Esophagus squamous epithelium (tissue), 5 donors: Measurements from ENCODE around the gene KSR2. TPM values are rescaled to one million over a fixed set of nuclear protein-coding genes. Genes with fewer than 3 reads are reported as not detected.

Experiments used
- DNase-seq: peaks from one replicate; lab custom pipeline; 2025; lab: John Stamatoyannopoulos, UW
- H3K27ac ChIP-seq, 4 donors: fragments of 200-600 bp; sonication (generic); one replicate each; pipeline ENCODE4 v1.5.1; 2016 to 2019; ENCODE audit warnings: mild to moderate bottlenecking in 1 of 4
- H3K27me3 ChIP-seq, 4 donors: fragments of 200-600 bp; sonication (generic); 1 replicate in 3 of 4; 2 replicates in 1 of 4; pipeline versions ENCODE4 v1.5.1 to v1.6.0; 2017 to 2021; ENCODE audit warnings: antibody characterized with exemption in 1 of 4
- H3K36me3 ChIP-seq, 3 donors: fragments of 200-600 bp; sonication (generic); one replicate each; pipeline ENCODE4 v1.5.1; 2016 to 2019
- H3K4me1 ChIP-seq, 3 donors: fragments of 200-600 bp; sonication (generic); one replicate each; pipeline ENCODE4 v1.5.1; 2017 to 2019
- H3K4me3 ChIP-seq, 4 donors: fragments of 200-600 bp; sonication (generic); 1 replicate in 3 of 4; 2 replicates in 1 of 4; pipeline ENCODE4 v1.5.1; 2016 to 2019; ENCODE audit warnings: mild to moderate bottlenecking in 2 of 4, moderate library complexity in 1 of 4
- H3K9me3 ChIP-seq, 3 donors: fragments of 200-600 bp; sonication (generic); one replicate each; pipeline ENCODE4 v1.5.1; 2016 to 2019
- POLR2A ChIP-seq, 4 donors: fragments of 450-650 bp; IDR thresholded peaks; one replicate each; pipeline ENCODE4 v1.6.1; 2017; ENCODE audit warnings: antibody characterized with exemption in 4 of 4, mild to moderate bottlenecking in 4 of 4, moderate library complexity in 3 of 4
- WGBS, 2 donors: methylation state at CpG; one replicate each; pipeline ENCODE4 v1.1.5; 2018; 5-methylcytosine and 5-hydroxymethylcytosine counted together
- intact Hi-C: fragments of 100-400 bp; cut with DNase I; formaldehyde crosslinking; loops from one replicate; pipeline ENCODE4 v1.15.0; 2022
- total RNA-seq, 4 donors: library from RNA; depleted of rRNA; stranded (reverse); fragments of >200 nt; gene quantifications; one replicate each; pipeline ENCODE4 v1.1.0, GENCODE V29; 2016
- TF ChIP-seq, protein P1 (sequence below), 6 experiments: fragments of 450-650 bp in 4 of 6; fragments of 200-600 bp in 2 of 6; sonication (generic) in 2 of 6; IDR thresholded peaks; one replicate each; pipeline ENCODE4 v1.5.1; 2016 to 2019; ENCODE audit warnings: antibody characterized with exemption in 6 of 6, mild to moderate bottlenecking in 4 of 6, moderate library complexity in 4 of 6
- donor health status: DM: yes; HTN: yes; CAD: no.

KSR2 gene
- total RNA-seq, 4 donors from 2014 or later, result under 0.01 to 0.13 (median 0.03) TPM

- intact Hi-C loops, result no loop called here
- Histone ChIP-seq H3K4me3 (no peak overlapping the region), H3K4me1 (no peaks in the 10 kb centered on the region), H3K9me3 (no peaks in the 10 kb centered on the region), H3K27me3 (no peaks in the 10 kb centered on the region), H3K27ac (no peak overlapping the region), H3K36me3 (no peaks in the 10 kb centered on the region)
- no peak for TF ChIP-seq POLR2A (IDR thresholded peaks at IDR 0.05)
- TF ChIP-seq, protein P1, sequence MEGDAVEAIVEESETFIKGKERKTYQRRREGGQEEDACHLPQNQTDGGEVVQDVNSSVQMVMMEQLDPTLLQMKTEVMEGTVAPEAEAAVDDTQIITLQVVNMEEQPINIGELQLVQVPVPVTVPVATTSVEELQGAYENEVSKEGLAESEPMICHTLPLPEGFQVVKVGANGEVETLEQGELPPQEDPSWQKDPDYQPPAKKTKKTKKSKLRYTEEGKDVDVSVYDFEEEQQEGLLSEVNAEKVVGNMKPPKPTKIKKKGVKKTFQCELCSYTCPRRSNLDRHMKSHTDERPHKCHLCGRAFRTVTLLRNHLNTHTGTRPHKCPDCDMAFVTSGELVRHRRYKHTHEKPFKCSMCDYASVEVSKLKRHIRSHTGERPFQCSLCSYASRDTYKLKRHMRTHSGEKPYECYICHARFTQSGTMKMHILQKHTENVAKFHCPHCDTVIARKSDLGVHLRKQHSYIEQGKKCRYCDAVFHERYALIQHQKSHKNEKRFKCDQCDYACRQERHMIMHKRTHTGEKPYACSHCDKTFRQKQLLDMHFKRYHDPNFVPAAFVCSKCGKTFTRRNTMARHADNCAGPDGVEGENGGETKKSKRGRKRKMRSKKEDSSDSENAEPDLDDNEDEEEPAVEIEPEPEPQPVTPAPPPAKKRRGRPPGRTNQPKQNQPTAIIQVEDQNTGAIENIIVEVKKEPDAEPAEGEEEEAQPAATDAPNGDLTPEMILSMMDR (IDR thresholded peaks at IDR 0.05), result no peak
- DNase-seq, result no peak
- WGBS, 2 donors, result 81 to 83% methylated on average over 4 of the region's 5 CpGs
Observed at GRCh38 chr12:117555889-117556288, 412.9 kb downstream of the KSR2 start.

DNA sequence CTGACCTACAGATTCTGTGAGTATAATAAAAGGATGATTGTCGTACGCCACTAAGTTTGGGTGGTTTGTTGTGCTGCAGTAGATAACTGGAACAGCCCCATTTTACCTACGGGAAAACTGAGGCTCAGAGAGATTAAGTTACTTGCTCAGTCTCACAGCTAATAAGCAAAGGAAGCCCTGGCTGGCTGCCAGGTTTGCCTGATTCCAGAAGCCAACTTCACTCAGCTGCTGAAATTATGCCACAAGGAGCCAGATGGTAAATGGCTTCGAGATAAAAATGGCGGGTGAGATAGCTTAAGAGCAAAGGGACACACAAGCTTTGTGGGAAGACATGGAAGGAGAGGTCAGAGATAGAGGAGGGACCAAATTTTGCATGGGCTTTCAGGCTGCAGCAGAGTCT is 415.8 kb downstream of the KSR2 start:
- 92 to 94% methylated on average over 5 of the region's 5 CpGs for WGBS, 2 donors
- Histone ChIP-seq H3K9me3 (no peaks in the 10 kb centered on the region), H3K27me3 (no peaks in the 10 kb centered on the region), H3K27ac (no peak overlapping the region), H3K36me3 (no peaks in the 10 kb centered on the region), H3K4me3 (no peak overlapping the region), H3K4me1 (no peaks in the 10 kb centered on the region)
- TF ChIP-seq, protein P1 (IDR thresholded peaks at IDR 0.05), result no peak
- TF ChIP-seq POLR2A (IDR thresholded peaks at IDR 0.05), result no peak
- DNase-seq, result no peak
- intact Hi-C loops, result no loop called here

- no peaks in the 10 kb centered on the region for H3K36me3 ChIP-seq
- H3K9me3 ChIP-seq, result no peaks in the 10 kb centered on the region
- TF ChIP-seq POLR2A (IDR thresholded peaks at IDR 0.05), result no peak
- TF ChIP-seq, protein P1 (IDR thresholded peaks at IDR 0.05), result no peak
- H3K27me3 ChIP-seq, result peaks cover 0 to 5% (median 0%) of the 10 kb centered on the region in 4 donors
- DNase-seq, result no peak
- H3K4me1 ChIP-seq, result no peaks in the 10 kb centered on the region
- 58 to 62% methylated on average over 4 of the region's 4 CpGs for WGBS, 2 donors
- no peak overlapping the region for H3K4me3 ChIP-seq
- intact Hi-C loops, result no loop called here
- no peak overlapping the region for H3K27ac ChIP-seq
Observed at GRCh38 chr12:117551665-117552064, 417.1 kb downstream of the KSR2 start.

DNA sequence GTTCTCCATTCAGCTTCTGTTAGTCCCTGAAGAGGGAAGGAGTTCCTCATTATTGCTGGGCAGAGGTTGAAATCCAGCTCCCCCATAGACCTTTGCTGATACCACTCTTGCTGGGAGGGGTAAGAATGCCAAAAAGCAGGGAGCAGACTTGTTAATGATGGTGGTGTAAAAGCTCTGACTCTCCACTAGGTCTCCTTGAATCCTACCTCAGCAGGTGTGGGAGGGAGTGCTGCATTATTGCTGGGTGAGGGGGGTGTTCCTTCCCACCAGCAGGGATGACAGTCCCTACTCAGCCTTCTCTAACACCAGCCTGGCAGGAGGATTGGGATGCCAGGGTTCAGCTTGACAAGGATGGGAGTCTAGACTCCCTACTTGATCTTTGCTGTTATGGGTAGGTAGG is 421.6 kb downstream of the KSR2 start:
- DNase-seq, result no peak
- intact Hi-C loops, result no loop called here
- no peak overlapping the region for H3K27ac ChIP-seq
- H3K9me3 ChIP-seq, result no peaks in the 10 kb centered on the region
- H3K4me1 ChIP-seq, result no peaks in the 10 kb centered on the region
- no peak for TF ChIP-seq POLR2A (IDR thresholded peaks at IDR 0.05)
- TF ChIP-seq, protein P1 (IDR thresholded peaks at IDR 0.05), result no peak
- H3K36me3 ChIP-seq, result no peaks in the 10 kb centered on the region
- peaks cover 0 to 5% (median 0%) of the 10 kb centered on the region in 4 donors for H3K27me3 ChIP-seq
- H3K4me3 ChIP-seq, result no peak overlapping the region

GRCh38 chr12:117545216-117545615 is 423.6 kb downstream of the KSR2 start:
- WGBS, 2 donors, result 76 to 79% methylated on average over 3 of the region's 3 CpGs
- no peaks in the 10 kb centered on the region for H3K36me3 ChIP-seq
- H3K4me1 ChIP-seq, result no peaks in the 10 kb centered on the region
- peaks cover 0 to 8% (median 0%) of the 10 kb centered on the region in 4 donors for H3K27me3 ChIP-seq
- no peak overlapping the region for H3K4me3 ChIP-seq
- no peak overlapping the region for H3K27ac ChIP-seq
- intact Hi-C loops, result no loop called here
- no peaks in the 10 kb centered on the region for H3K9me3 ChIP-seq
- DNase-seq, result no peak
- TF ChIP-seq, protein P1 (IDR thresholded peaks at IDR 0.05), result no peak
- no peak for TF ChIP-seq POLR2A (IDR thresholded peaks at IDR 0.05)
